ENCODE results near the gene TET2.

The TET2 gene

GRCh38 chr4:105139646-105140045 lies 7.0 kb upstream of the TET2 start:
- DNase-seq (ENCODE audit: low read depth, low spot score) = no peak
- no peak overlapping the region for H3K27ac ChIP-seq

GRCh38 chr4:105140684-105141490 lies 5.8 kb upstream of the TET2 start:
- H3K27ac ChIP-seq = no peak overlapping the region
- no peak for DNase-seq (ENCODE audit: low read depth, low spot score)

- DNase-seq (ENCODE audit: low read depth, low spot score) = no peak
- H3K27ac ChIP-seq = peak overlapping the region; percentile 62
These were observed 1.3 kb upstream of the TET2 start for GRCh38 chr4:105145156-105145902.

- no peak for DNase-seq (ENCODE audit: low read depth, low spot score)
- H3K27ac ChIP-seq = peak overlapping the region; percentile 62
These were observed 787 bp upstream of the TET2 start for GRCh38 chr4:105145903-105146275.

- DNase-seq (ENCODE audit: low read depth, low spot score) = no peak
- peak overlapping the region; percentile 62 for H3K27ac ChIP-seq
These were observed 408 bp downstream of the TET2 start for GRCh38 chr4:105147016-105147552.

- no peak for DNase-seq (ENCODE audit: low read depth, low spot score)
These were observed 981 bp downstream of the TET2 start for GRCh38 chr4:105147553-105148161.

GRCh38 chr4:105148356-105148755 lies 1.7 kb downstream of the TET2 start:
- DNase-seq (ENCODE audit: low read depth, low spot score) = no peak
- H3K27ac ChIP-seq = peak overlapping the region; percentile 62

More at GRCh38 chr4:105147553-105148161, 981 bp downstream of the TET2 start:
- peak overlapping the region; percentile 62 for H3K27ac ChIP-seq

GRCh38 chr4:105148776-105149175 lies 2.1 kb downstream of the TET2 start:
- peak overlapping the region; percentile 62 for H3K27ac ChIP-seq
- no peak for DNase-seq (ENCODE audit: low read depth, low spot score)

- DNase-seq (ENCODE audit: low read depth, low spot score) = peak; percentile 29
- peak overlapping the region; percentile 62 for H3K27ac ChIP-seq
These were observed 3.1 kb downstream of the TET2 start for GRCh38 chr4:105149771-105150170.

- H3K27ac ChIP-seq = peak overlapping the region; percentile 62
- no peak for DNase-seq (ENCODE audit: low read depth, low spot score)
These were observed 3.8 kb downstream of the TET2 start for GRCh38 chr4:105150503-105150902.

- no peak for DNase-seq (ENCODE audit: low read depth, low spot score)
- peak overlapping the region; percentile 36 for H3K27ac ChIP-seq
These were observed 7.1 kb downstream of the TET2 start for GRCh38 chr4:105153749-105154148.

- peak overlapping the region; percentile 36 for H3K27ac ChIP-seq
- no peak for DNase-seq (ENCODE audit: low read depth, low spot score)
These were observed 7.9 kb downstream of the TET2 start for GRCh38 chr4:105154576-105154975.

- H3K27ac ChIP-seq = peak overlapping the region; percentile 36
- DNase-seq (ENCODE audit: low read depth, low spot score) = no peak
These were observed 8.8 kb downstream of the TET2 start for GRCh38 chr4:105155426-105155825.

- no peak overlapping the region for H3K27ac ChIP-seq
- no peak for DNase-seq (ENCODE audit: low read depth, low spot score)
These were observed 12.2 kb downstream of the TET2 start for GRCh38 chr4:105158837-105159236.

GRCh38 chr4:105162123-105162796 lies 15.6 kb downstream of the TET2 start:
- no peak for DNase-seq (ENCODE audit: low read depth, low spot score)
- no peak overlapping the region for H3K27ac ChIP-seq

- DNase-seq (ENCODE audit: low read depth, low spot score) = no peak
- H3K27ac ChIP-seq = no peak overlapping the region
These were observed 17.9 kb downstream of the TET2 start for GRCh38 chr4:105164548-105164947.

GRCh38 chr4:105166066-105166465 lies 19.4 kb downstream of the TET2 start:
- DNase-seq (ENCODE audit: low read depth, low spot score) = no peak

GRCh38 chr4:105170711-105171110 lies 24.0 kb downstream of the TET2 start:
- DNase-seq (ENCODE audit: low read depth, low spot score) = no peak
- H3K27ac ChIP-seq = no peak overlapping the region

More at GRCh38 chr4:105166066-105166465, 19.4 kb downstream of the TET2 start:
- no peak overlapping the region for H3K27ac ChIP-seq

GRCh38 chr4:105171912-105172311 lies 25.2 kb downstream of the TET2 start:
- H3K27ac ChIP-seq = no peak overlapping the region
- DNase-seq (ENCODE audit: low read depth, low spot score) = no peak

GRCh38 chr4:105174098-105174497 lies 27.4 kb downstream of the TET2 start:
- no peak for DNase-seq (ENCODE audit: low read depth, low spot score)
- no peak overlapping the region for H3K27ac ChIP-seq

Data from epithelial cell of prostate (primary cell).